ENCODE results near the gene SLC8B1.

DNA sequence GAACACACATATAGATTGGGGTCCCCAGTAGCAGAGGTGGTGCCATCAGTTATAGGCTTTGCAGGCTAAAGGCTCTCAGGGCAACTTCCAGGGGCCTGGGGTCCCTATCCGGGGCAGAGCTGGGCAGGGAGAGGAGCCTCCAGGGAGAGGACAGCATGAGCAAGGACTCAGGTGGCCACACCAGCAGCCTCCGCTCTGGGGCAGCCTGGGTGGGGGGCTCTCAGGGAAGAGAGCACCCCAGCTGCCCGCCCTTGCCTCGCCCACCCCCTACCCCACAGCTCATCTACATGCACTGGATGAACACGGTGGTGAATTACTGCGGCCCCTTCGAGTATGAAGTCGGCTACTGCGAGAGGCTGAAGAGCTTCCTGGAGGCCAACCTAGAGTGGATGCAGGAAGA lies 37.5 kb upstream of the SLC8B1 start:
- TF ChIP-seq POLR2AphosphoS5 (IDR thresholded peaks at IDR 0.05; ENCODE audit: borderline replicate concordance, low read depth, low read length) (no peak), EZH2 (IDR thresholded peaks at IDR 0.05) (no peak), FOXP2 (optimal IDR thresholded peaks at IDR 0.05; ENCODE audit: control extremely low read depth, extremely low read length, insufficient read depth) (no peak)
